ENCODE results near the gene AOX1. TPM values are rescaled to one million over a fixed set of nuclear protein-coding genes. Genes with fewer than 3 reads are reported as not detected.

AOX1 gene
- total and polyA plus RNA-seq, 2 donors (not counting 1 experiment from before 2014, with no cell fraction given): 0.18 TPM; not detected in 1

GRCh38 chr2:200596774-200597570 lies 11.2 kb downstream of the AOX1 start:
- Histone ChIP-seq H3K27ac (ENCODE audit: low read length in 2 of 2) (no peak overlapping the region), H3K9ac (ENCODE audit: low read length) (no peak overlapping the region), H3K79me2 (ENCODE audit: control insufficient read depth, insufficient read depth, low read length) (no peaks in the 10 kb centered on the region), H4K20me1 (ENCODE audit: control insufficient read depth, insufficient read depth, low read length, poor library complexity, severe bottlenecking) (no peaks in the 10 kb centered on the region), H2AFZ (ENCODE audit: insufficient read depth, low read depth, low read length, poor library complexity, severe bottlenecking) (no peak overlapping the region), H3K36me3 (replicated peaks in 1 of 2; ENCODE audit: control extremely low read depth in 1 of 2, control insufficient read depth in 1 of 2, extremely low read depth in 1 of 2, insufficient read depth in 2 of 2, low read length in 1 of 2) (no peaks in the 10 kb centered on the region), H3K27me3 (replicated peaks in 1 of 4; ENCODE audit: control extremely low read depth in 1 of 4, control insufficient read depth in 3 of 4, insufficient read depth in 4 of 4, low read length in 3 of 4) (peaks cover 0 to 3% (median 0%) of the 10 kb centered on the region in 4 experiments), H3K4me2 (replicated peaks; ENCODE audit: low read depth, low read length, poor library complexity, severe bottlenecking) (no peak overlapping the region), H3K4me1 (ENCODE audit: control insufficient read depth in 2 of 2, insufficient read depth in 2 of 2, low read length in 2 of 2) (no peaks in the 10 kb centered on the region), H3K4me3 (ENCODE audit: control extremely low read depth in 1 of 5, extremely low read depth in 1 of 5, insufficient read depth in 1 of 5, low read depth in 2 of 5, low read length in 4 of 5) (no peak overlapping the region), H3K9me3 (ENCODE audit: control extremely low read depth in 1 of 3, control insufficient read depth in 2 of 3, insufficient read depth in 1 of 3, low read length in 2 of 3) (no peaks in the 10 kb centered on the region)
- ChIA-PET POLR2A (no interaction called here), CTCF (no interaction called here)
- intact Hi-C loops (cut with micrococcal nuclease): no loop called here
- Mint-ChIP-seq H3K9me3 (ENCODE audit: insufficient read depth) (no peaks in the 10 kb centered on the region), H3K27me3 (peaks cover 38% of the 10 kb centered on the region), H3K27ac (no peak overlapping the region), H3K4me1 (no peaks in the 10 kb centered on the region), H3K4me3 (no peak overlapping the region)
- ATAC-seq (ENCODE audit: low read depth) (no peak), DNase-seq (no peak)
- TF ChIP-seq CTCF (IDR thresholded peaks at IDR 0.05) (no peak), EZH2 (IDR thresholded peaks at IDR 0.05; ENCODE audit: borderline replicate concordance, insufficient read depth, low read depth, low read length, poor library complexity, severe bottlenecking) (no peak)
- 100% methylated on average over 2 of the region's 5 CpGs for WGBS (ENCODE audit: insufficient coverage)

- Histone ChIP-seq H3K9me3 (ENCODE audit: control extremely low read depth in 1 of 3, control insufficient read depth in 2 of 3, insufficient read depth in 1 of 3, low read length in 2 of 3) (no peaks in the 10 kb centered on the region), H3K27me3 (replicated peaks in 1 of 4; ENCODE audit: control extremely low read depth in 1 of 4, control insufficient read depth in 3 of 4, insufficient read depth in 4 of 4, low read length in 3 of 4) (peaks cover 0 to 3% (median 0%) of the 10 kb centered on the region in 4 experiments), H3K9ac (ENCODE audit: low read length) (no peak overlapping the region), H3K4me1 (ENCODE audit: control insufficient read depth in 2 of 2, insufficient read depth in 2 of 2, low read length in 2 of 2) (no peaks in the 10 kb centered on the region), H3K27ac (ENCODE audit: low read length in 2 of 2) (no peak overlapping the region), H3K79me2 (ENCODE audit: control insufficient read depth, insufficient read depth, low read length) (no peaks in the 10 kb centered on the region), H3K4me3 (ENCODE audit: control extremely low read depth in 1 of 5, extremely low read depth in 1 of 5, insufficient read depth in 1 of 5, low read depth in 2 of 5, low read length in 4 of 5) (no peak overlapping the region), H3K36me3 (replicated peaks in 1 of 2; ENCODE audit: control extremely low read depth in 1 of 2, control insufficient read depth in 1 of 2, extremely low read depth in 1 of 2, insufficient read depth in 2 of 2, low read length in 1 of 2) (no peaks in the 10 kb centered on the region), H3K4me2 (replicated peaks; ENCODE audit: low read depth, low read length, poor library complexity, severe bottlenecking) (no peak overlapping the region), H2AFZ (ENCODE audit: insufficient read depth, low read depth, low read length, poor library complexity, severe bottlenecking) (no peak overlapping the region), H4K20me1 (ENCODE audit: control insufficient read depth, insufficient read depth, low read length, poor library complexity, severe bottlenecking) (no peaks in the 10 kb centered on the region)
- Mint-ChIP-seq H3K27ac (no peak overlapping the region), H3K27me3 (peaks cover 33% of the 10 kb centered on the region), H3K9me3 (ENCODE audit: insufficient read depth) (no peaks in the 10 kb centered on the region), H3K4me1 (no peaks in the 10 kb centered on the region), H3K4me3 (no peak overlapping the region)
- no peak for TF ChIP-seq EZH2 (IDR thresholded peaks at IDR 0.05; ENCODE audit: borderline replicate concordance, insufficient read depth, low read depth, low read length, poor library complexity, severe bottlenecking)
- no peak for TF ChIP-seq CTCF (IDR thresholded peaks at IDR 0.05)
- ChIA-PET POLR2A (no interaction called here), CTCF (no interaction called here)
- no CpG with 5 or more reads among the region's 3 CpGs for WGBS (ENCODE audit: insufficient coverage)
- no peak for ATAC-seq (ENCODE audit: low read depth)
- DNase-seq: no peak
- intact Hi-C loops (cut with micrococcal nuclease): no loop called here
These were observed 13.4 kb downstream of the AOX1 start for GRCh38 chr2:200599206-200599605.

All from B cell (primary cell).